Femur (tissue), 1 donor: ENCODE results near the gene IHH.
A peak's percentile ranks its signal among the peaks of the same experiment; 100 is the strongest.

Experiments used
- DNase-seq: peaks from one replicate; pipeline ENCODE4 v3.0.0-alpha.2; 2017

Gene IHH

DNA sequence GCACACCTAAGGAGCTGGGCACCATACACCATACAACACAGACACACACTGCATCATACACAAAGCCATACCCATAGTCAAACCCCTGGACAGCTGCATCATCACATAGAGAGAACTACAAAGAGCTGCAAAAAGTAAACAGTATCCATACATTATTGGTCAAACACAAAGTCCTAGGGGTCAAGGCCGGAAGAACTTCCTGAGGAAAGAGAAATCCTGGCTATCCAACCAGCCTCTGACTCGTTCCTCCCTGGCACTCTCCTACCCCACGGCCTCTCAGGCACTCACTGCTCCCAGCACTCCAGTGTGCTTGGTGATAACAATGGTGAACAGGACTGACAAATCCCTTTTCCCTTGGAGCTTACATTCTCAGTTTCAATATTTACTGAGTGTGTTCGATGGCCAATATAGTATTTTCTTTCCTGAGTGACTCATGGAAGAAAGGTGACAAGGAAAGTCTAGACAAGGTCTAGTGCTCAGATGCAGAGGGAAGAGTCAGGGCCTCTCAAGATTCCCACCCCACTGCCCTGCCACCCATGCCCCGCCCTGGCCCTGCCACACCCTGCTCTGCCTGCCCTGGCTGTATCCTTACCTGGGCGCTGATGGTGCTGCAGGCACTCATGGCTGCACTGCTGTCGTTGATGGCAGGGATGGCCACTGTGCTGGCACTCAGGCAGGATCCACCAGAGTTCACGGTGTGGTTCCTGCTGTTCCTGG is 22.8 kb downstream of the IHH start:
- DNase-seq: no peak

DNA sequence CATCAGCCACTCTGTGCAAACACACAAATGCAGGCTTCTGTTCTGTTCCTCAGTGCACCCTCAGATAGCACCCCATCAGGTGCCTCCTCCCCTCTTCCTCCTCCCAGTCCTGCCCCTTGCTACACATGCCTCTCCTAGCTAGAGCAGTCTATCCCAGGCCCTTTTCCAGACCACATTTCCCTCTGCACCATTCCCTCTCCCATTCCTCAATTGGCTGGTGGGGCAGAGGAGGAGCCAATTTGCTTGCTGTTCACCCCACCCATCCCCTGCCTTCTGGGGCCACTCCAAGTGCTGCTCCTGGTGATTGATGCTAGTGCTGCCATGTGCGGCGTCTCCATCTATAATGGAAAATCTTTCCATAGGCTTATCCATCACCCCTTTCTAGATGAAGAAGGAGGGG is 24.8 kb downstream of the IHH start:
- DNase-seq: no peak

DNA sequence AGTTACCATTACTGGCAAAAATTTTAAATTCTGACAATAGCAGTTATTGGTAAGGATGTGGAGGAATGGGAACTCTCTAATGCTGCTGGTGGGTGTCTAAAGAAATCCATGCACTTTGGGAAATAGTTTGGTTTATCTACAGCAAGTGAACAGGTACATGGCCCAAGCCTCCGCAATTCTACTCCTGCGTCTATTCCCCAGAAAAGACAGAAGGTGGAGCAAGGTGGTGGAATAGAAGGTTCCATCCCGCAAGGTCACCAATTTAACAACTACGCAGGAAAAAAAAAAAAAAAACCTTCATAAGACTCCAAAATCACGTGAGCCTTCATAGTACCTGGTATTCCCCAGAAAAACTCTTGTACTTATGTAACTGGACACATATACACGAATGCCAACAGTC is 25.9 kb downstream of the IHH start:
- DNase-seq: no peak

DNA sequence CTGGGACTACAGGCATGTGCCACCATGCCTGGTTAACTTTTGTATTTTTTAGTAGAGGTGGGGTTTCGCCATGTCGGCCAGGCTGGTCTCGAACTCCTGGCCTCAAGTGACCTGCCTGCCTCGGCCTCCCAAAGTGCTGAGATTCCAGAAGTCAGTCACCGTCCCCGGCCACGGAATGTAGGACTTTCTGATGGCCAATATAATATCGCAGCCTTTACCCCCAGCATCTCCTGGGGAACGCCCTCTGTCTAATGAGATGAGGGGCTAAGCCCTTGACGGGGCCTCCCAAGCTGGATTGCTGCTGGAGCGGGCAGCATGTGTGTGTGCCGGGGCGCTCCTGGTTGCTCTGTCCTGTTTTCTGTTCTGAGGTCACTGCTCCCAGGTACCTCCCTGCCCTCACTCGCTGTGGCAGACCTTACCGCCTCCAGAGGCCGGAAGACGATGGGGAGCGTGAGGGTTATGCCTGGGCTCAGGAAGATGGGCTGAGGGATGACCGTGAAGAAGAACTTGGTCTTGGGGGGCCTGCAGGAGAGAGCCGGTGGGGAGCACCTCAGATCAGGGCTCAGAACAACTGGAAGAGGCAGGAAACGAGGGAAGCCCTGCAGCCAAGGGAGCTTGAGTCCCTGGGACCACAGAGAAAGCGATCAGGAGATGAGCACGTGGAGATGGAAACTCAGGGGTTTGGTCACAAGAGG is 28.5 kb downstream of the IHH start:
- DNase-seq: no peak

DNA sequence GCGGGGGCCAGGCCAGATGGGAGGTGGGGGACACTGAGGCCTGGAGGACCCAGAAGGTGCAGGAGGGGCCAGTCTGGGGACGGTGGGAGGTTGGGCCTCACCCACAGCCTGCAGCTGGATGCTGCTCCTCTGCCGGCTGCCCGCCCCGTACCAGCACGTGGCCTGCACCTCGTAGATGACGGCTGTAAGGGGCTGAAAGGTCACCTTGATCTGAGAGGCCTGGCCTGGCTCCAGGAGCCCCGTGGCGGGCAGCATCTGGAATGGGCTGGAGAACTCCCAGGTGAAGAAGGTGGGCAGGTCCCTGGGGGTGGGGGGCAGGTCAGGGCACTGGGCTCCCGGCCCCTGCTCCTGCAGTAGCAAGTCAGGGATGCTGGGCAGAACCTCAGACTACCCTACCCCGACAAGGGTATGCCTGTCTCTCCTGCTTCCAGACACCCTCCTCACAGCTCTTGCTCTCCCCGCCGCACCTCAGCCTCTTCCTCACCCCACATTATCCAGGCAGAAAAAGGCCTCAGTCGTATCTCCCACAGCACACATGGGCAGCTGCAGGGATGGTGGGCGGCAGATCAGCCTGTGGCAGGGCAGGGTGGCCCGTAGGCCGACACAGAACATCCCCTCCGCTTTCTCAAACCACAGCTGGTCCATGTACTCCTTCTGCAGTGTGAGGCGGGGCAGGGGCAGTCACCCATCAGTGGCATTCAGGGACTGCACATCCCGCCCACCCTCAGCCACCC is 29.5 kb downstream of the IHH start:
- no peak for DNase-seq

- DNase-seq: no peak
Measured at GRCh38 chr2:219030177-219030940, 30.4 kb downstream of the IHH start.

- peak; percentile 83 for DNase-seq
Measured at GRCh38 chr2:219029829-219030165, 30.9 kb downstream of the IHH start.

GRCh38 chr2:219028996-219029828 is 31.5 kb downstream of the IHH start:
- DNase-seq: no peak

GRCh38 chr2:219028141-219028540 is 32.6 kb downstream of the IHH start:
- no peak for DNase-seq

- DNase-seq: no peak
Measured at GRCh38 chr2:219027511-219028055, 33.1 kb downstream of the IHH start.

DNA sequence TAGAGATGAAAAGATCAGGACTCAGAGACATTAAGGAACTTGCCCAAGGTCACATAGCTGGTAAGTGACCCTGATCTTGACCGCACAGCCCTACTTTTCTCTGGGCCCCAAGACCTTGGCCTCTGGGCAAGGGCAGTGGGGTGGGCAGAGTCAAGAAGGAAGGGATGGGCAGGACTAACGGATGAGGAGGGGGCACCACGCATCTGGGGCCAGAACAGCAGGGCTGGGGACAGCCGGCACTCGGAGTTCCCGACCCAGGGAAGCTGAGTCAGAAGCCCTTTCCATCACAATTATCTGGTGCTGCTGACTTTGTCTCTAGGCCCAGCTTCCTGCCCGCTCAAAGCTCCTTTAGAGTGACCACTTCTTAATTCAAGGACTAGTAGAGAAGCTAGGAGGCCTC is 33.8 kb downstream of the IHH start:
- DNase-seq: no peak

GRCh38 chr2:219025637-219026585 is 34.8 kb downstream of the IHH start:
- DNase-seq: no peak

GRCh38 chr2:219024059-219024458 is 36.7 kb downstream of the IHH start:
- DNase-seq: no peak

- DNase-seq: no peak
Measured at GRCh38 chr2:219023045-219023605, 37.6 kb downstream of the IHH start.

GRCh38 chr2:219022616-219023015 is 38.1 kb downstream of the IHH start:
- no peak for DNase-seq

DNA sequence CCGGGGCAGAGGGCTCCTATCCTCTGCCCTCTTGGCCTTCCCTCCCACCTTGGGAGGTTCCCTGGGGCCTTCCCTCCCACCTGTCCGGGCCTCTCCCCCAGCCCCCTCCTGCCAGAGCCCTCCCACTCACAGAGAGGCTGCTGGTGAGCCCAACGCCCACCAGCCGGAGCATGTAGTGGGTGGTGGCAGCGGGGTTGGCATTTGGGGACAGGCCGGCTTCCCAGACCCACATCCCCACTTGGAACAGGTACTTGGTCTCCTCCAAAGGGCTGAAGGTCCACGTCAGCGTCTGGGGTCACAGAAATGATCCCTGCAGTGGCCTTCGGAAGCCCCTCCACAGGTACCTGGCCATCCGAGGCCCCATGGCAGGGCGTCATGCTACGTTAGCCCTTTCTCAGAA is 38.7 kb downstream of the IHH start:
- no peak for DNase-seq

- DNase-seq: no peak
Measured at GRCh38 chr2:219021591-219021990, 39.1 kb downstream of the IHH start.

DNA sequence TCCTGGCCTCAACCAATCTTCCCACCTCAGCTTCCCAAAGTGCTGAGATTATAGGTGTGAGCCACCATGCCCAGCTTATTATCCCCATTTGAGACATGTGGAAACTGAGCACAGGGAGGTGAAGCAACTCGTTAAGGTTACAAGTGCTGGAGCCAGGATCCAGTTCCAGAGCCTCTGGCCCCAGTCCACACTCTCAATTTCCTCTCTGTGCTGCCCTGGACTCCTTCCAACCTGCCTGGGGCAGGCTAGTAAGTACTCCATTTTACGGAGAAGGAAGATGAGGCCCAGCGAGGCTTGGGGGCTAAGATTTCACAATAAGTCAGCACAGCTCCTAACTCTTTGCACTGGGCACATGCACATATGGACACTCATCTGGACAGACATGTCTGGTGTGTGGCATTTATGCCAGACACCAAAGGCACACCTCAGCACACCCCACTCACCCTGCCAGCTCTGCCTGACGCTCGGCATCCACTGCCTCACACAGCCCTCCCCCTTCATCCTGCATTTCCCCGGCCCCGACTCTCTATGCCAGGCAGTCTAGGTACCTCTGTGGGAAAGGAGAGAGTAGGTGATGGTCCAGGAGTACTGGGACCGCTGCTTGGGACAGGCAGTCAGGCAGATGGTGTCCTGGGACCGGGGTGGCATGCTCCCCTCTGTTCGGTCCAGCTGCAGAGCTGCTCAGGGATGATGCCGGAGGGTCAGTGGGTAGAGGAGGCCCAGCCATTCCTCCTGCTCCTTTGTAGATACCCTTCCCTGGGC is 39.9 kb downstream of the IHH start:
- DNase-seq: no peak

- no peak for DNase-seq
Measured at GRCh38 chr2:219019436-219019835, 41.3 kb downstream of the IHH start.

GRCh38 chr2:219018726-219019125 is 42.0 kb downstream of the IHH start:
- no peak for DNase-seq
